Liver (tissue), 3 donors: ENCODE data around the gene MGME1.

ENCODE experiments used
- CTCF ChIP-seq: fragments of 150-350 bp; IDR thresholded peaks from 2 replicates; pipeline ENCODE4 v1.5.1; 2017; ENCODE audit warnings: improper control_type of control experiment, low read depth, low read length; ENCODE audit not compliant: missing input control
- MAX ChIP-seq: IDR thresholded peaks from 2 replicates; pipeline ENCODE4 v1.6.1; 2016; ENCODE audit warnings: antibody characterized with exemption
- REST ChIP-seq: IDR thresholded peaks from 2 replicates; pipeline ENCODE4 v1.6.1; 2016; ENCODE audit warnings: antibody characterized with exemption, mild to moderate bottlenecking
- RXRA ChIP-seq, 2 donors: IDR thresholded peaks; 2 replicates each; pipeline ENCODE4 v1.6.1; 2017 to 2018; ENCODE audit warnings: antibody characterized with exemption in 2 of 2, mild to moderate bottlenecking in 1 of 2
- SP1 ChIP-seq: IDR thresholded peaks from 2 replicates; pipeline ENCODE4 v1.6.1; 2018; ENCODE audit warnings: antibody characterized with exemption, mild to moderate bottlenecking
- TAF1 ChIP-seq: conservative IDR thresholded peaks from 2 replicates; pipeline ENCODE4 v1.6.1; 2016; ENCODE audit warnings: antibody characterized with exemption, mild to moderate bottlenecking
- YY1 ChIP-seq: IDR thresholded peaks from 2 replicates; pipeline ENCODE4 v1.6.1; 2016; ENCODE audit warnings: antibody characterized with exemption, mild to moderate bottlenecking
- donor health status: healthy.
- donor health status: healthy.

- no peak for TF ChIP-seq CTCF
- TF ChIP-seq RXRA (IDR thresholded peaks at IDR 0.05), result no peak
- TF ChIP-seq SP1, result no peak
- no peak for TF ChIP-seq REST
- no peak for TF ChIP-seq TAF1
- TF ChIP-seq MAX, result no peak
- no peak for TF ChIP-seq YY1
Measured at GRCh38 chr20:17957505-17958363, 11.1 kb upstream of the MGME1 start.
